Measurements from ENCODE around the gene ANKRD30B.
"Not testable (repeated sequence)": the region's sequence is repeated elsewhere in the genome, so short reads cannot be mapped to it uniquely, and the experiment has no call there.

ANKRD30B gene, protein sequence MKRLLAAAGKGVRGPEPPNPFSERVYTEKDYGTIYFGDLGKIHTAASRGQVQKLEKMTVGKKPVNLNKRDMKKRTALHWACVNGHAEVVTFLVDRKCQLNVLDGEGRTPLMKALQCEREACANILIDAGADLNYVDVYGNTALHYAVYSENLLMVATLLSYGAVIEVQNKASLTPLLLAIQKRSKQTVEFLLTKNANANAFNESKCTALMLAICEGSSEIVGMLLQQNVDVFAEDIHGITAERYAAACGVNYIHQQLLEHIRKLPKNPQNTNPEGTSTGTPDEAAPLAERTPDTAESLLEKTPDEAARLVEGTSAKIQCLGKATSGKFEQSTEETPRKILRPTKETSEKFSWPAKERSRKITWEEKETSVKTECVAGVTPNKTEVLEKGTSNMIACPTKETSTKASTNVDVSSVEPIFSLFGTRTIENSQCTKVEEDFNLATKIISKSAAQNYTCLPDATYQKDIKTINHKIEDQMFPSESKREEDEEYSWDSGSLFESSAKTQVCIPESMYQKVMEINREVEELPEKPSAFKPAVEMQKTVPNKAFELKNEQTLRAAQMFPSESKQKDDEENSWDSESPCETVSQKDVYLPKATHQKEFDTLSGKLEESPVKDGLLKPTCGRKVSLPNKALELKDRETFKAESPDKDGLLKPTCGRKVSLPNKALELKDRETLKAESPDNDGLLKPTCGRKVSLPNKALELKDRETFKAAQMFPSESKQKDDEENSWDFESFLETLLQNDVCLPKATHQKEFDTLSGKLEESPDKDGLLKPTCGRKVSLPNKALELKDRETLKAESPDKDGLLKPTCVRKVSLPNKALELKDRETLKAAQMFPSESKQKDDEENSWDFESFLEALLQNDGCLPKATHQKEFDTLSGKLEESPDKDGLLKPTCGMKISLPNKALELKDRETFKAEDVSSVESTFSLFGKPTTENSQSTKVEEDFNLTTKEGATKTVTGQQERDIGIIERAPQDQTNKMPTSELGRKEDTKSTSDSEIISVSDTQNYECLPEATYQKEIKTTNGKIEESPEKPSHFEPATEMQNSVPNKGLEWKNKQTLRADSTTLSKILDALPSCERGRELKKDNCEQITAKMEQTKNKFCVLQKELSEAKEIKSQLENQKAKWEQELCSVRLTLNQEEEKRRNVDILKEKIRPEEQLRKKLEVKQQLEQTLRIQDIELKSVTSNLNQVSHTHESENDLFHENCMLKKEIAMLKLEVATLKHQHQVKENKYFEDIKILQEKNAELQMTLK (N-terminal part only)

DNA sequence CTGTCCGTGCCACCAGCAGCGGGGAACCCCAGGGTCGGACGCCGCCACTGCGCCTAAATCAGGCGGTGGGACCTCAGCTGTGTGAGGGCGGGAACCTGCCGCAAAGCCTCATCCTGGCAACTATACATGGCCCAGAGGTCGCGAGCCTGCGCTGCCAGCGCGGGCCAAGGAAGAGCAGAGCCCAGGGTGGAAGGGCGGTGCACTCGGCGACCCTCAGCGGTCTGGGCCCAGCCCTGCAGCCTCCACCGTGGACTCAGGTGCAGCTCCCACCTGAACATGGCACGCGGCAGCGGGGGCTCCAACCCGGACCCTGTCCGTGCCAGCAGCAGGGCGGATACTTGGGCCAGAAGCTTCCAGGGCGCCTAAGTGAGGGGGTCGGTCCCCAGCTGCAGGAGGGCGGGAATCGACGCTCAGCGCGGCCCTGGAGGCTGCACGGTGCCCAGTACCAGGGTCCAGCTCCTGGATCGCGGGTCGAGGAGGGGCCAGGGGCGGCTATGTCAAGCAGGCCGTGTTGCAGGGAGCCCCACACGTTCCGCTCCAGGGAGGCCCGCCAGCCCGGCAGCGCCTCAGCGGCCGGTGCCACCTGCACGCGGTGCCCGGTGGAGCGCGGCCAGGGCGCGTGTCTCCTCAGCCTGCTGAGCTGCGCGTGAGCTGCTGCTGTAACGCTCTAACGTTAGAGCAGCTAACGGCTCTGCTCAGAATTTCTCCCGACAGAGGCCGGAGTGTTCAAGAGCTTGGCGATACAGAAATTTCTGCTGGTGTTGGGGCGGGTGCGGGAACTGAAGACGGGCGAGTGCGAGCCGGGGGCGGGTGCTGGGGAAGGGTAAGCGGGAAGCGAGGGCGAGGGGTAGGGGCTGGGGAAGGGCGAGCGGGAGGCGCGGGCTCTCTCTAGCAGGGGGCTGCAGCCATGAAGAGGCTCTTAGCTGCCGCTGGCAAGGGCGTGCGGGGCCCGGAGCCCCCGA is at the start of gene ANKRD30B:
Gene ANKRD30B, plus strand, starts transcription at position 660 of the 962 bp plus-strand sequence. Its CDS starts 248 bp downstream, at position 908.
- no peak for DNase-seq

DNA sequence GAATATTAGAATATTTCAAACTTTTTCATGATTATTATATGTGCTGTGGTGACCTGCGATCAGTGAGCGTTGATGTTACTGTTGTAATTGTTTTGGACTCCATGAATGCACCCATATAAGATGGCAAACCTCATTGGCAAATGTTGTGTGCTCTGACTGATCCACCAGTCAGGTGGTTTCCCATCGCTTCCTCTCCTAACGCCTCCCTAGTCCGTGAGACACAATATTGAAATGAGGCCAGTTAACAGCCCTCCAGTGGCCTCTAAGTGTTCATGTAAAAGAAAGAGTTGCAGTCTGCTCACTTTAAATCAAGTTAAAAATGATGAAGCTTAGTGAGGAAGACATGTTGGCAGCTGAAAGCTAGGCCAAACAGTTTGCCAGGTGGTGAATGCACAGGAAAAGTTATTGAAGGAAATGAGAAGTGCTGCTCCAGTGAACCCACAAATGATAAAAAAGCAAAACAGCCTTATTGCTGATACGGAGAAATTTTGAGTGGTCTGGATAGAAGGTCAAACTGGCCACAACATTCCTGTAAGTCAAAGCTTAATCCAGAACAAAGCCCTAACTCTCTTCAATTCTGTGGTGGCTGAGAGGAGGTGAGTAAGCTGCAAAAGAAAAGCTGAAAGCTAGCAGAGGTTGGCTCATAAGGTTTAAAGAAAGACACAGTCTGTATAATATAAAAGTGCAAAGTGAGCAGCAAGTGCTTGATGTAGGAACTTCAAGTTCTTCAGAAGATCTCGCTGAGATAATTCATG is 46.5 kb upstream of the ANKRD30B start:
- not testable (repeated sequence) for DNase-seq

DNA sequence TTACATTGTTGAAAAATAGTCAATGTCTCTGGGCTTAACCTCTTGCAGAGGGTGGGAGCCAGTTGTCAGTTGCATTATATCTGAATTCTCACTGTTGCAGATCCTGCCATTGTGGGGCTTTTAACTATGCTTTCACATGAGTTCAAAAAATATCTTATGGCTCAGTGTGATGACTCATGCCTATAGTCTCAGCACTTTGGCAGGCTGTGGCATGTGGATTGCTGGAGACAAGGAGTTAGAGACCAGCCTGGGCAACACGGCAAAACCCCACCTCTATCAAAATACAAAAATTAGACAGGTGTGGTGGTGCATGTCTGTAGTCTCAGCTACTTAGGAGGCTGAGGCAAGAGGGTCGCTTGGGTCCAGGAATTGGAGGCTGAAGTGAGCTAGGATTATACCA is 38.2 kb upstream of the ANKRD30B start:
- DNase-seq, result not testable (repeated sequence)

DNA sequence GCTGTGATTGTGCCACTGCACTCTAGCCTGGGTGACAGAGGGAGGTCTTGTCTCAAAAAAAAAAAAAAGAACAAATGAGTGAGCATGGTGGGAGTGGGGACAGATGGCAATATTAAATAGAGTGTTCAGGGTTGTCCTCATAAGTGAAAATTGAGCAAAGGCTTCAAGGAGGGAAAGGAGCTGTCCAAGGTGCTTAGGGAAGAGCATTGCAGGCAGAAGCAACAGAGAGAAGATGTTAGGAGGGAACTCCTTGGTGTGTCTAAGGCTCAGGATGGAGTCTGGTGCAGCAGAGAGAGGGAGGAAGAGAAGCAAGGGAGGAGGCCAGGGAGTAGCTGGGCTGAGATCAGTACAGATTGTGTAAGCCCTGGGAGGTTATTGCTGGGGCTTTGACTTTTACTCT is 26.4 kb upstream of the ANKRD30B start:
- not testable (repeated sequence) for DNase-seq

DNA sequence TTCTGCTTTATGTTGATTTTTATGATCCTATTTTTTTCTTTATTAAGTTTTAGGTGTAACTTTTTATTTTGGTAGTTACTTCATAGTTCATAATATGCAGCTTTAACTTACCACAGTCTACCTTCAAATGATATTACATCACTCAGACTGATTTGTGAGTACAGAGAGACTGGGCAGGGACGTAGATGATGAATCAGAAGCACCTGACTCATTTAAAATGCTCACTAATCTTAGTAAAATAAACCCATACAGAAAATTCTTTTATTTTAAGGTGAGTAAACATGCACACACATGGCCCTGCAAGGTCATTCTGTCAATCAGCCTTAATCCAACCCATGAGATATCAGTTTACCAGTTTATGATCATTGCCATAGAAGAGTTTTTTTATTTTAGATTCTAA is 8.9 kb upstream of the ANKRD30B start:
- DNase-seq, result not testable (repeated sequence)

DNA sequence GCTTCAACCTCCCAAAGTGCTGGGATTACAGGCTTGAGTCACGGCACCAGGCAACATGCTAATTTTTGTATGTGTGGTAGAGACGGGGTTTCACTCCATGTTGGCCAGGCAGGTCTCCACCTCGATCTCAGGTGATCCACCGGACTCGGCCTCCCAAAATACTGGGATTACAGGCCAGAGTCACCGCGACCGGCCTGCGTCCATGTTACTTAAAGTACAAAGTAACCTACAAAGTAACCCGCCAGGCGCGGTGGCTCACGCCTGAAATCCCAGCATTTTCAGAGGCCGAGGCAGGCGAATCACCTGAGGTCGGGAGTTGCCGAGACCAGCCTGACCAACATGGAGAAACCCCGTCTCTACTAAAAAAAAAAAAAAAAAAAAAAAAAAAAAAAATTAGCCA is 1.1 kb upstream of the ANKRD30B start:
- DNase-seq, result no peak

DNA sequence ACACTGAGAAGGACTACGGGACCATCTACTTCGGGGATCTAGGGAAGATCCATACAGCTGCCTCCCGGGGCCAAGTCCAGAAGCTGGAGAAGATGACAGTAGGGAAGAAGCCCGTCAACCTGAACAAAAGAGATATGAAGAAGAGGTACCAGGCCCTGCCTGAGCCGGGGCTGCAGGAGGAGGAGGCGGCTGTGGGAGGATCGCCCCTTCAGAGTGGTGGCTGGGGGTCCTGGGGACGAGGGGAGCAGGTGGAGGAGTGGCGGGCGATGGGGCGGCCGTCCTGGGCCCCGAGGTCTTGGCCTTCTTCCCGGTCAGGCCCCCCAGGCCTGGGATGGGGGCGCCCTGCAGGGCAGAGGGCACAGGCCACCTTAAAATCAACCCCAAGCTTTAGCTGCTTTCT is 524 bp downstream of the ANKRD30B start:
- DNase-seq, result no peak

DNA sequence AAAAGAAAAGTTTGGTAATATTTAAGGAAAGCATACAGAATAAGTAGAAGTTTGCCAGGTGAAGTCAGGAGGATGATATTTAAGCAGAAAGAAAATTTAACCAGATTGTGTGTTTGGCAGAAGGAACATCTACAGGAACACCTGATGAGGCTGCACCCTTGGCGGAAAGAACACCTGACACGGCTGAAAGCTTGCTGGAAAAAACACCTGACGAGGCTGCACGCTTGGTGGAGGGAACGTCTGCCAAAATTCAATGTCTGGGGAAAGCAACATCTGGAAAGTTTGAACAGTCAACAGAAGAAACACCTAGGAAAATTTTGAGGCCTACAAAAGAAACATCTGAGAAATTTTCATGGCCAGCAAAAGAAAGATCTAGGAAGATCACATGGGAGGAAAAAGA is 15.6 kb downstream of the ANKRD30B start:
- DNase-seq, result not testable (repeated sequence)

DNA sequence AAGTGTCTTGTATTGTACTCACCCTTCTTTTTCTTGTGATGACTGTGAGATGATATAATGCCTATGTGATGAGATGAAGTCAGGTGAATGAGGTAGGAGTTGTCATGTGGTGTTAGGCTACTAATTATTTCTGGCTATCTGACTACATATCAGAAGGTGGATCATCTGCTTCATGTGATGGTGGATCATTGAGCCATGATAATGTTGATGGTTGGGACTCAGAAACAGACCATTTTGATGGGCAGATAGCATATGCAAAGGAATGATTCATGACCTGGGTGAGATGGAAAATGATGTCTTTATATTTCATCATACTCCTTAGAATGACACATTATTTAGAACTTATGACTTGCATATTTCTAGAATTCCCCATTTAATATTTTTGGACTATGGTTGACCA is 19.5 kb downstream of the ANKRD30B start:
- DNase-seq, result no peak

DNA sequence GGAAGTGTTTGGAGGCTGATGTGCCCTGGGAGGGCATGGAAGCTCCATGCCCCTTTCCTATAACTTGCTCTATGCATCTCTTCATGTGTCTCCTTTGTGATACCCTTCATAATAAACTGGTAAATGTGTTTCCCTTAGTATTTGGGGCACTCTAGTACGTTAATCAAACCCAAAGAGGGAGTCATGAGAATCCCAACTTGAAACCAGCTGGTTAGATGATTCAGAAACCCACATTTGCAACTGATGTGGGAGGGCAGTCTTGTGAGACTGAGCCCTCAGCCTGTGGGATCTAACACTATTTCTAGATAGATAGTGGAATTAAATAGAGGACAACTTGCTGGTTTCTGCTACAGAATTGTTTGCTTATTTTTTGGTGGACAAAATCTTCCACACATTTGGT is 20.3 kb downstream of the ANKRD30B start:
- DNase-seq, result no peak

DNA sequence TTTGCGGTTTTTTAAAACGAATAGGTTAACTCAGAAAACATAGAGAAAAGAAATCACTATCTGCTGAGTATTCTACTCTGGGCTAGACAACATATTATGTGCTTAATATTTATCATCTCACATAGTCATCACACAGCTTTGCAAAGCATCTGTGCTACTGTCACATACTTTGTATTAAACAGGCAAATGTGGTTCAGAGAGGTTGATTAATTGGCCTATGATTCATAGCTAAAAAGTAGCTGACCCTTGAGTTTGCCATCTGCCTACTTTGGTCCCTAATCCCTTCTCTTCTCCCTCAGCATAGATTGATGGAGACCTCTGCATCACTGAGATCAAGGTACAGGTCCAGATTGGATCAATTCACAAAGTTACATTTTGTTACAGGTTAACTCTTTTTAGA is 21.4 kb downstream of the ANKRD30B start:
- DNase-seq, result no peak

DNA sequence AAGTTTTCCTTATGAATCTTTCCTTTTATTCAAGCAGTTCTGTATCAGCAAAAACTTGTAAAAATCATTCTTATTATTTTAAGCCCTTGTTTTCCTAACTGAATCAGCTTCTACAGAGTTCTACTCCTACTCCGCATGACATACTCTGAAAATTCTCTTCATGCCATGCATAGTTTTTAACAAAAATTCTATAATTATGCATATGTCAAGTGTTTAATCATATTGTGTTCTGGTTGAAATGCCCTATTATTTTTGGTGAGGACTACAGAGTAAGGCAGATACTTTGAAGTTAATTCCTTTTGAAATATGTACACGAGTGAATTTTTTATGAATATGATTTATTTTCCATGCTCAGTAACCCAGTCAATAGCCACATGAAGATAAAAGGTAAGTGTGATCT is 28.8 kb downstream of the ANKRD30B start:
- DNase-seq, result no peak

DNA sequence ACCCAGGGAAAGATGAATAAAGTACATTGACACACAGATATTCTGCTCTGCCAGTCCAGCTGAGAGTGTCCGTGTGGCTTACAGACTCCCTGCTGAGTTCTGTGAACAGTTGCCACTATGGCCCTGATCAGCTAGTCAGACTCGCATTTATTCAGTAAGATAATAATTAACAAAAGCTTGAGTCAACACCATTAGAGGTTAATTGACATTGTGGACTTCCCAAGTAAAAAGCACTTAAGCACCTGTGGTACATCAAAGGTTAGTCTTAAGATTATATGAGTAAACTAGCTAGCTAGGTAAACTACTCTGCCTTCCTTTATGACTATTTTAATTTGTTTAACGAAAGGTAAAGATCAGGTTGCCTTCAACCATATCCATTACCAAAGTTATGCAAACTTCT is 33.7 kb downstream of the ANKRD30B start:
- DNase-seq, result no peak

DNA sequence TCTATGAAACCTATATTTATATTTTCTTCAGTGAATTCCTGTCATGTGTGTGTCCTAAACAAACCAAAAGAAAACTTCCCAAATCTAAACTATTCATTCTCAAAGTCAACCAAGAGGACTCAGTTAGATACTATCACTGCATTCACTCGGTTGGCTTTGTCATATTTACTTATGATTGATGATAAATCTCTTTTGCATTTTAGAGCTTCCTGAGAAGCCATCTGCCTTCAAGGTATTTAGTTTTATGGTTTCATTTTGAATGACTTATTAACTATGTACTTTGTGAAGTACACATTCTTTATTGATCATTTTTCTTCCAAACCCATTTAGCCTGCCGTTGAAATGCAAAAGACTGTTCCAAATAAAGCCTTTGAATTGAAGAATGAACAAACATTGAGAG is 36.2 kb downstream of the ANKRD30B start:
- DNase-seq, result no peak

DNA sequence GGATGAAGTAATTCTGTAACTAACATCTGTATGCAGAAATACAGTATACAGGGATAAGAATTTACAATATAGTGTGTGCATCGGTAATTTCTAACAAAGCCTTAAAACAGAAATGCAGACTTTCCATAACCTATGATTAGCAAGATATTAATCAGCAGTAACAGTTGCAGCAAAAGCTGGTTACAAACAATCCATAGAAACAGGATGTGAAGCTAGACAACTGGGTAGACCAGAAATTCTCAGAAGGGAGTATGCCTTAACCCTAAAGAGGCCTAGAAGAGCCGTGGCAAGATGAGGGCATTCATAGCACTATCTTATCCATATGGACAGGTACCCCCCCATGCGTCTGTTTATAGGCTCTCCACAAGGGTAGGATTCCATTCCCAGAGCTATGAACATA is 48.9 kb downstream of the ANKRD30B start:
- not testable (repeated sequence) for DNase-seq

DNA sequence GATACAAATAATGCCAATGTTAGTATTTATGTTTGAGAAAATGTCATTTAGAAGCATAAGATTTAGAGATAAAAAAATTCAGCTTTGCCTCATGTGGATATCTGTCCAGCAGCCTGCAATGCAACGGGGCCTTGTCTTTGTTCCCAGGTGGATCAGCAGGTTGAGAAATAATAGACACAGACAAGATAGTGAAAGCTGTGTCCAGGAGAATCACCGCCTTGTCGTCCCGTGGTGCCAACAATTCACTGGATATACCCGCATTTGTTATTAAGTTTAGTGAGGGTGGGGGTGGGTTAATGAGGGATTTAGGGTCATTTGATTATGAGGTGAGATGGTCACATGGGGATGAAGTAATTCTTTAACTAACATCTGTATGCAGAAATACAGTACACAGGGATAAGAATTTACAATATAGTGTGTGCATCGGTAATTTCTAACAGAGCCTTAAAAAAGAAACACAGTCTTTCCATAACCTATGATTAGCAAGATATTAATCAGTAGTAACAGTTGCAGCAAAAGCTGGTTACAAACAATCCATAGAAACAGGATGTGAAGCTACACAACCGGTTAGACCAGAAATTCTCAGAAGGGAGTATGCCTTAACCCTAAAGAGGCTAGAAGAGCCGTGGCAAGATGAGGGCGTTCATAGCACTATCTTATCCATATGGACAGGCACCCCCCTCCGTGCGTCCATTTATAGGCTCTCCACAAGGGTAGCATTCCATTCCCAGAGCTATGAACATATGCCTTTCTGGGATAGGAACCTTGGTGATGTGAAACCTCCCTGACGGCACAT is 50.2 kb downstream of the ANKRD30B start:
- not testable (repeated sequence) for DNase-seq

DNA sequence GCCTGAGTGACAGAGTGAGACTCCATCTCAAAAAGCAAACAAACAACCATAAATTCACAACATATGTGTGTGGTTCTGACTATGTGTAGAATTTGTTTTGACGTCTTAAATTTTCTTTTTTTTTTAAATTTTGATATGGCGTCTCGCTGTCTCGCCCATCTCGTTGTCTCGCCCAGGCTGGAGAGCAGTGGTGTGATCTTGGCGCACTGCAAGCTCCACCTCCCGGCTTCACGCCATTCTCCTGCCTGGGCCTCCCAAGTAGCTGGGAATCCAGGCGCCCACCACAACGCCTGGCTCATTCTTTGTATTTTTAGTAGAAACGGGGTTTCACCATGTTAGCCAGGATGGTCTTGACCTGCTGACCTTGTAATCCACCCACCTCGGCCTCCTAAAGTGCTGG is 63.1 kb downstream of the ANKRD30B start:
- DNase-seq, result not testable (repeated sequence)

DNA sequence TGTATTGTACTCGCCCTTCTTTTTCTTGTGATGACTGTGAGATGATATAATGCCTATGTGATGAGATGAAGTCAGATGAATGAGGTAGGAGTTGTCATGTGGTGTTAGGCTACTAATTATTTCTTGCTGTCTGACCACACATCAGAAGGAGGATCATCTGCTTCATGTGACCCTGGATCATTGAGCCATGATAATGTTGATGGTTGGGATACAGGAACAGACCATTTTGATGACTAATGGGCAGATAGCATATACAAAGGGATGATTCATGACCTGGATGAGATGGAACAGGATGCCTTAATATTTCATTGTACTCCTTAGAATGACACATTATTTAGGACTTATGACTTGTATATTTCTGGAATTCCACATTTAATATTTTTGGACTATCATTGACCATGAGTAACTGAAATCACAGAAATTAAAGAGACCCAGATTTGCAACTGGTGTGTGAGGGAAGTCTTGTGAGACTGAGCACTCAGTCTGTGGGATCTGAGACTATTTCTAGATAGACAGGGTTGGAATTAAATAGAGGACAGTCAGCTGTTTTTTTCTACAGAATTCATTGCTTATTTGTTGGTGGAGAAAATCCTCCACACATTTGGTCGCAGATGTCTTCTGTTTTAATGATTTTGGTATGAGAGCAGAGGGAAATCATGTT is 79.1 kb downstream of the ANKRD30B start:
- DNase-seq, result not testable (repeated sequence)

DNA sequence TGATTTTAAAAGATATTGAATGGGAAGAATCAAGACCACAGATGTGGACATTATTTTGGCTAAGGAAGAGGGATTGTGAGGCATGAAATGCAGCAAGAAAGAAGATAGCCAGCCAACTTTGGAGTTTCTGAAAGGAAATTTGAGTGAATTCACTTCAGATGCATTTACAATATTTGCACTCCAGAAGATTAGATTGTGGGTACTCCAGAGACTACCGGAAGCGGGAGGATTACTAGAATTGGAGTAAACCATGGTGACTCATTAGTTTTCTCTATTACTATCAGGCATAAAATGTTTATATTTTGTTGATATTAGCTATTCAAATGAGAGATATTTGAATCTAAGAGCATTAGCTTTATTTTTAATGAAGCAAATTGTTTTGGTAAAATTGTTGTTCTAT is 93.6 kb downstream of the ANKRD30B start:
- DNase-seq, result not testable (repeated sequence)

DNA sequence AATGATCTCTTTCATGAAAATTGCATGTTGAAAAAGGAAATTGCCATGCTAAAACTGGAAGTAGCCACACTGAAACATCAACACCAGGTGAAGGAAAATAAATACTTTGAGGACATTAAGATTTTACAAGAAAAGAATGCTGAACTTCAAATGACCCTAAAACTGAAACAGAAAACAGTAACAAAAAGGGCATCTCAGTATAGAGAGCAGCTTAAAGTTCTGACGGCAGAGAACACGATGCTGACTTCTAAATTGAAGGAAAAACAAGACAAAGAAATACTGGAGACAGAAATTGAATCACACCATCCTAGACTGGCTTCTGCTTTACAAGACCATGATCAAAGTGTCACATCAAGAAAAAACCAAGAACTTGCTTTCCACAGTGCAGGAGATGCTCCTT is 103.6 kb downstream of the ANKRD30B start:
- DNase-seq, result not testable (repeated sequence)

Data from CD4-positive, alpha-beta T cell treated with Interleukin-4 for 4 hours (primary cell).